Activated CD4-positive, CD25-positive, alpha-beta regulatory T cell treated with anti-CD3 and anti-CD28 coated beads, Interleukin-2, amount 50 U/mL, for 24 hours (primary cell): Measurements from ENCODE around the gene THTPA.

ENCODE experiments used
- ATAC-seq, 2 donors: fragments of 150-1000 bp; cut with Tn5 transposase; one replicate each; pipeline ENCODE4 v1.10.0; 2021; ENCODE audit warnings: mild to moderate bottlenecking in 1 of 2, moderate library complexity in 1 of 2

THTPA gene

GRCh38 chr14:23555882-23556699 is at the start of gene THTPA:
Gene THTPA, plus strand, starts transcription at chr14:23556271. Its CDS starts 487 bp downstream, at chr14:23556758.
- ATAC-seq, result peak; percentile 81 to 84

GRCh38 chr14:23512156-23512555 is 43.9 kb upstream of the THTPA start:
- no peak for ATAC-seq

- ATAC-seq, result no peak
Measured at GRCh38 chr14:23513005-23513817, 42.9 kb upstream of the THTPA start.

- ATAC-seq, result no peak
Measured at GRCh38 chr14:23513818-23514643, 42.0 kb upstream of the THTPA start.

GRCh38 chr14:23514644-23514957 is 41.5 kb upstream of the THTPA start:
- ATAC-seq, result no peak

- no peak for ATAC-seq
Measured at GRCh38 chr14:23517650-23518326, 38.3 kb upstream of the THTPA start.

GRCh38 chr14:23518709-23519108 is 37.4 kb upstream of the THTPA start:
- ATAC-seq, result no peak

- ATAC-seq, result no peak
Measured at GRCh38 chr14:23520899-23521533, 35.1 kb upstream of the THTPA start.

- no peak for ATAC-seq
Measured at GRCh38 chr14:23521785-23522640, 34.1 kb upstream of the THTPA start.

GRCh38 chr14:23522643-23523198 is 33.4 kb upstream of the THTPA start:
- ATAC-seq, result no peak

- no peak for ATAC-seq
Measured at GRCh38 chr14:23523229-23524016, 32.6 kb upstream of the THTPA start.

GRCh38 chr14:23524954-23525353 is 31.1 kb upstream of the THTPA start:
- no peak for ATAC-seq

GRCh38 chr14:23525611-23526010 is 30.5 kb upstream of the THTPA start:
- no peak for ATAC-seq

- no peak for ATAC-seq
Measured at GRCh38 chr14:23528555-23528954, 27.5 kb upstream of the THTPA start.

GRCh38 chr14:23529016-23529415 is 27.1 kb upstream of the THTPA start:
- no peak for ATAC-seq

GRCh38 chr14:23530375-23531055 is 25.6 kb upstream of the THTPA start:
- no peak for ATAC-seq

GRCh38 chr14:23531391-23531790 is 24.7 kb upstream of the THTPA start:
- no peak for ATAC-seq

GRCh38 chr14:23532658-23533057 is 23.4 kb upstream of the THTPA start:
- ATAC-seq, result no peak
